GM18502 (cell line): Measurements from ENCODE around the gene TXNDC16.

Source experiments
- ATAC-seq: cut with Tn5 transposase; IDR thresholded peaks from one replicate; pipeline ENCODE4 v1.9.1; 2021; ENCODE audit warnings: mild to moderate bottlenecking; ENCODE audit not compliant: unreplicated experiment, poor library complexity

The TXNDC16 gene

GRCh38 chr14:52399921-52400595 lies 152.2 kb downstream of the TXNDC16 start:
- no peak for ATAC-seq

- no peak for ATAC-seq
Measured at GRCh38 chr14:52399104-52399503, 153.2 kb downstream of the TXNDC16 start.

GRCh38 chr14:52397844-52398243 lies 154.5 kb downstream of the TXNDC16 start:
- no peak for ATAC-seq

GRCh38 chr14:52395728-52396127 lies 156.6 kb downstream of the TXNDC16 start:
- ATAC-seq = no peak

- ATAC-seq = no peak
Measured at GRCh38 chr14:52391881-52392615, 160.3 kb downstream of the TXNDC16 start.
